ENCODE measurements around the gene MOG. TPM values are rescaled to one million over a fixed set of nuclear protein-coding genes. Genes with fewer than 3 reads are reported as not detected.

The MOG gene
- total RNA-seq, 8 experiments from 2014 or later = 0.31 to 0.85 (median 0.84) TPM; not detected in 5

DNA sequence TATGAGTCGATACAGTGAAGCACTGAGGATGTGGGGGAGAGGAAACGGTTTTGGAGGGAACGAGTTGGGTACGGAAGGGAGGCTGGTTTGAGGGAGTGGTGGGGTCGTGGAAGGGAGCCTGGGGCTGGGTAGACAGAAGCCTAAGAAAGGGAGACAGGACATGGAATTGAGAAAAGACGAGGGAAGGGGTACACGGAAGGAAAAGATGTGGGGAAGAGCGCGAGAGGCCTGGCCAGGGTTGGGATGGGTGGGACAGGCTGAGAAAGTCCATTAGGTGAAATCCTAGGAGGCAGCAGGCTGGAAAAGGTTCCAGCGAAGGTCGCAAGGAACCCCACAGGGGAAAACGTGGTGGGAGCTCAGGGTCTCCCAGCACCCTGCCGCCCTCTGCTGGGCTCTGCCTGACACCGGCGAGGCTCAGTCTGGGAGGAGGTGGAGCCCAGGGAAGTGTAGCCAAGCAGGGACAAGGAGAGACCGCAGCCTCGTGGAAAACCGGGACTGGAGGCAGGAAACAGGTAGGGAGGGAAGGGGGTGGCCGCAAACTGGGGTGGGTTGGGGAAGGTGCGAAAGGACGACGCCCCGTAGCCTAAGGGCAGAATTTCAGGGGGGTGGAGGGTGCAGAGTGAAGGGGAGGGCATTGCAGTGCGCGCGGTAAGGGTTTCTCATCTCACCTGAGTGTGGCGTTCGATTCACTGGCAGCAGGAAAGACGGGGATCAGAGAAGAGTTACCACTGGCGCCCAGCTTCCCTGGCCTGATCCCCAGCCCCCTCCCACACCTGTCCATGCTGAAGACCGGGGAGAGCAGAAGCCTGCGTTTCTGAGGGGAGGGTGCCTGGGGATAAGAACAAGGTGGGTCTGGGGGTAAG lies 28.2 kb upstream of the MOG start:
- in situ Hi-C loops (cut with MboI; ENCODE audit: low pct_unique_long_range_greater_than_20kb in 2 of 9, low sequenced_read_pairs in 9 of 9, unreplicated experiment in 9 of 9) = no loop called here
- peak; percentile 46 to 69 (median 54) for ATAC-seq (replicated peaks in 6 of 8)
- Histone ChIP-seq H3K27ac (peak overlapping the region; percentile 26 to 28), H3K4me1 (replicated peaks in 1 of 2) (peaks cover 17 to 18% of the 10 kb centered on the region in 2 donors), H3K4me3 (peak overlapping the region; percentile 28 to 48 (median 38))
- WGBS, 10 experiments = 0 to 80% (median 0%) methylated on average over 1 to 2 of the region's 32 CpGs; no CpG with 5 or more reads in 3 of the 10 experiments

DNA sequence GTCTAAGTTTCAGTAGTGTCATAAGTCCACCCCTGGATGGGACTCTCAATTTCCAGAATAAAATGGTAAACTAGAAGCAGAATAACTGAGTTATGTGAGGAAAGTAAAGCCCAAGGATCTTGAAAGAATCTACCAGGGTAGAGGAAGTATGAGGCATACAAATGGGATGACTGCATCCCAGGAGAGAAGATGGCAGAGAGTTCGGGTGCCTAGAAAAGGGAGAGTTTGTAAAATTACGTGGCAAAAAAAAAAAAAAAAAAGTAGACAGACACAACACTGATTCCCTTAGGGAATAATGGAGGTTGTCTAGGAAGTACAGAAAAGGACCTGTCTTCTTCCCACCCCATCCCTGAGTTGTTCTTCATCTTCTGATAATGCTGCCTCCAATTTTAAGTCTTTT lies 27.3 kb upstream of the MOG start:
- in situ Hi-C loops (cut with MboI; ENCODE audit: low pct_unique_long_range_greater_than_20kb in 2 of 9, low sequenced_read_pairs in 9 of 9, unreplicated experiment in 9 of 9) = no loop called here
- ATAC-seq (replicated peaks in 6 of 8) = no peak
- Histone ChIP-seq H3K4me3 (peak overlapping the region in 1 of 5 donors; percentile 36), H3K27ac (no peak overlapping the region), H3K4me1 (replicated peaks in 1 of 2) (peaks cover 17 to 22% of the 10 kb centered on the region in 2 donors)
- WGBS, 10 experiments = 53 to 88% (median 79%) methylated on average over 1 to 2 of the region's 2 CpGs; no CpG with 5 or more reads in 1 of the 10 experiments

- in situ Hi-C loops (cut with MboI; ENCODE audit: low pct_unique_long_range_greater_than_20kb in 2 of 9, low sequenced_read_pairs in 9 of 9, unreplicated experiment in 9 of 9) = no loop called here
- Histone ChIP-seq H3K4me1 (replicated peaks in 1 of 2) (peaks cover 13 to 22% of the 10 kb centered on the region in 2 donors), H3K27ac (no peak overlapping the region), H3K4me3 (no peak overlapping the region)
- WGBS, 10 experiments = 40 to 100% (median 80%) methylated on average over 1 to 4 of the region's 9 CpGs; no CpG with 5 or more reads in 3 of the 10 experiments
- no peak for ATAC-seq (replicated peaks in 6 of 8)
Observed at GRCh38 chr6:29630315-29630714, 26.6 kb upstream of the MOG start.

- in situ Hi-C loops (cut with MboI; ENCODE audit: low pct_unique_long_range_greater_than_20kb in 2 of 9, low sequenced_read_pairs in 9 of 9, unreplicated experiment in 9 of 9) = no loop called here
- Histone ChIP-seq H3K4me3 (peak overlapping the region; percentile 48 to 80 (median 68)), H3K4me1 (replicated peaks in 1 of 2) (peaks cover 13 to 22% of the 10 kb centered on the region in 2 donors), H3K27ac (no peak overlapping the region)
- WGBS, 10 experiments = 20 to 100% (median 57%) methylated on average over 1 to 6 of the region's 14 CpGs; no CpG with 5 or more reads in 1 of the 10 experiments
- peak in 1 of 8 experiments; percentile 1 for ATAC-seq (replicated peaks in 6 of 8)
Observed at GRCh38 chr6:29631209-29631810, 25.6 kb upstream of the MOG start.

GRCh38 chr6:29631860-29632731 lies 24.8 kb upstream of the MOG start:
- 0 to 28% (median 8%) methylated on average over 1 to 22 of the region's 53 CpGs; no CpG with 5 or more reads in 1 of the 10 experiments for WGBS, 10 experiments
- Histone ChIP-seq H3K4me3 (peak overlapping the region; percentile 48 to 80 (median 68)), H3K4me1 (replicated peaks in 1 of 2) (peaks cover 13 to 22% of the 10 kb centered on the region in 2 donors), H3K27ac (peak overlapping the region; percentile 77 to 85)
- in situ Hi-C loops (cut with MboI; ENCODE audit: low pct_unique_long_range_greater_than_20kb in 2 of 9, low sequenced_read_pairs in 9 of 9, unreplicated experiment in 9 of 9) = no loop called here
- peak; percentile 6 to 53 (median 38) for ATAC-seq (replicated peaks in 6 of 8)

- peak; percentile 76 to 84 (median 78) for ATAC-seq (replicated peaks in 6 of 8)
- H3K4me3 ChIP-seq = peak within 1 kb of the TSS; percentile 48 to 80 (median 68)
- peak within 1 kb of the TSS; percentile 77 to 85 for H3K27ac ChIP-seq
- in situ Hi-C loops (cut with MboI; ENCODE audit: low pct_unique_long_range_greater_than_20kb in 2 of 9, low sequenced_read_pairs in 9 of 9, unreplicated experiment in 9 of 9) = no loop called here
- no CpG with 5 or more reads among the region's 57 CpGs for WGBS, 10 experiments
- H3K4me1 ChIP-seq (replicated peaks in 1 of 2) = peaks cover 13 to 22% of the 10 kb centered on the region in 2 donors
Observed at GRCh38 chr6:29632789-29633533, 23.9 kb upstream of the MOG start, which contains the start of gene GABBR1. Gene GABBR1, minus strand, starts transcription at chr6:29633183. Its CDS starts 798 bp downstream, at chr6:29632385.

- peak in 6 of 8 experiments; percentile 5 to 38 (median 24) for ATAC-seq (replicated peaks in 6 of 8)
- Histone ChIP-seq H3K4me1 (replicated peaks in 1 of 2) (peaks cover 13 to 22% of the 10 kb centered on the region in 2 donors), H3K4me3 (peak overlapping the region; percentile 48 to 80 (median 68)), H3K27ac (peak overlapping the region; percentile 77 to 85)
- in situ Hi-C loops (cut with MboI; ENCODE audit: low pct_unique_long_range_greater_than_20kb in 2 of 9, low sequenced_read_pairs in 9 of 9, unreplicated experiment in 9 of 9) = no loop called here
- 0 to 45% (median 13%) methylated on average over 1 to 8 of the region's 9 CpGs; no CpG with 5 or more reads in 5 of the 10 experiments for WGBS, 10 experiments
Observed at GRCh38 chr6:29633534-29633905, 23.4 kb upstream of the MOG start.

DNA sequence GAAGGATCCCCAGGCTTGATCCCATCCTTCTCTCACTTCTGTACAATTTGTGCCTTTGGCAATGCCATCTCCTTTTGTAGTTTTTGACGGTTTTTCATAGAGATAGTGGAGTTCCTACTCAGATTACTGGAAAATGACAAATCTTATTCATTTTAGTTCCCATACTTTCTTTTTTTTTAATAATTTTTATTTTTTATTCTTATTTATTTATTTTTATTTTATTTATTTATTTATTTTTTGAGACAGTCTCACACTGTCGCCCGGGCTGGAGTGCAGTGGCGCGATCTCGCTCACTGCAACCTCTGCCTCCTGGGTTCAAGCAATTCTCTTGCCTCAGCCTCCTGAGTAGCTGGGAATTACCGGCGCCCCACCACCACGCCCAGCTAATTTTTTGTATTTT lies 19.6 kb upstream of the MOG start:
- H3K4me1 ChIP-seq (replicated peaks in 1 of 2) = peaks cover 3 to 5% of the 10 kb centered on the region in 2 donors
- H3K27ac ChIP-seq = no peak overlapping the region
- ATAC-seq (replicated peaks in 6 of 8) = no peak
- H3K4me3 ChIP-seq = no peak overlapping the region
- WGBS, 10 experiments = 60 to 99% (median 84%) methylated on average over 1 to 9 of the region's 9 CpGs
- in situ Hi-C loops (cut with MboI; ENCODE audit: low pct_unique_long_range_greater_than_20kb in 2 of 9, low sequenced_read_pairs in 9 of 9, unreplicated experiment in 9 of 9) = no loop called here

DNA sequence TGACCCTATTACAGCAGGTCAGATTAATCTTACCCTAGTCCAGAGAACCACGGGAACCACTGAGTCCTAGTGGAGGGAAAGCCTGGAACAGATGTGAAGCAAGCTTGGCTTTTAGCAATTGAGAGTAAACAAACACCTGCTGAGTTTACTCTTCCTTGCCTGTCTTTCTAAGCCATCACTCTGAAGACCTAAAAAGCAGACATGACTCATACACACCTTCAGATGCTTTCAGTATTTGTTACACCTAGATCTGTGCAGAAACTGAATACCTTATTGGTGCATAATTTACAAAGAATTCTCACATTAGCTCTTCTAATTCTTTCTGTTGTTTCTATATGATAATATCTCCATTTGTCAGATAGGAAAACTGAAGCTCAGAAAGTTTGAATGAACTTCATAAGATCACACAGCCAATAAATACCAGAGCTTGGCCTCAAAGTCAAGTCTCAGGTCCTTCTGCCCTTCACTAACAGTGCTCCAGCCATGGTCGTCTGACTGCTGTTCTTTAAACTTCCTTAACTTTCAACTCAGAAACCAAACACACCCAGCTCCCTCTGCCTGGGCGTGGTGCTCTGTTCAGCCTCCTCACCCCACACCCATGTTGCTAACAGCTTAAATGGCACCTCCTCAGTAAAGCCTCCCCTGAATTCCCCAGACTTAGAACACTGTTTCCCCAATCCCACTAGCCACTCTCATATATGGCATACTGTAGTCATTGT lies 15.3 kb upstream of the MOG start:
- in situ Hi-C loops (cut with MboI; ENCODE audit: low pct_unique_long_range_greater_than_20kb in 2 of 9, low sequenced_read_pairs in 9 of 9, unreplicated experiment in 9 of 9) = no loop called here

DNA sequence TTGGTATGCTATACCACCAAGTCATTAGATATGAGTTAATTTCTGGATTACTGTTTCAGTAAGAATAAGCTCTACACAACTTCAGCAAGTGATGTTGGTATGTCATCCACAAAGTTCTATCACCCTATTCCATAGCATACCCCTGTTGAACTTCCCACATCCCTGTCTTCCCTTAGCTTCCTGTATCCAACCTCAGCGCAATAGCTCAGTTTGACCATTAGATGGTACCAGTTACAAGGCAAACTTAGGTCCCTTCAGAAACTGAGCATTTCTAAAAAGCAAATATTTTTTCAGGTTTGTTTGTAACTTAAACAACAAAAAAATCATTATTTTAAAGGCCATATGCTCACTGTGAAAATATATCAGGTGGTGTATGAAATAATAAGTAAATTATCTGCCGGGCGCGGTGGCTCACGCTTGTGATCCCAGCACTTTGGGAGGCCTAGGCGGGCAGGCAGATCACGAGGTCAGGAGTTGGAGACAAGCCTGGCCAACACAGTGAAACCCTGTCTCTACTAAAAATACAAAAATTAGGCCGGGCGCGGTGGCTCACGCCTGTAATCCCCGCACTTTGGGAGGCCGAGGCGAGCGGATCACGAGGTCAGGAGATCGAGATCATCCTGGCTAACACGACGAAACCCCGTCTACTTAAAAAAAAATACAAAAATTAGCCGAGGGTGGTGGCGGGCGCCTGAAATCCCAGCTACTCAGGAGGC lies 8.8 kb upstream of the MOG start:
- Histone ChIP-seq H3K4me1 (replicated peaks in 1 of 2) (no peaks in the 10 kb centered on the region), H3K4me3 (no peak overlapping the region), H3K27ac (no peak overlapping the region)
- ATAC-seq (replicated peaks in 6 of 8) = no peak
- 33 to 97% (median 91%) methylated on average over 1 to 19 of the region's 23 CpGs; no CpG with 5 or more reads in 1 of the 10 experiments for WGBS, 10 experiments
- in situ Hi-C loops (cut with MboI; ENCODE audit: low pct_unique_long_range_greater_than_20kb in 2 of 9, low sequenced_read_pairs in 9 of 9, unreplicated experiment in 9 of 9) = no loop called here

More for the DNA sequence above, 15.3 kb upstream of the MOG start:
- Histone ChIP-seq H3K4me1 (replicated peaks in 1 of 2) (no peaks in the 10 kb centered on the region), H3K27ac (no peak overlapping the region), H3K4me3 (no peak overlapping the region)
- 0 to 71% (median 34%) methylated on average over 1 to 3 of the region's 3 CpGs; no CpG with 5 or more reads in 2 of the 10 experiments for whole genome bisulfite sequencing, 10 experiments
- peak in 3 of 8 experiments; percentile 53 to 99 (median 96) for ATAC-seq (replicated peaks in 6 of 8)

Data from motor neuron (in vitro differentiated cells).